Ishikawa (cell line): Measurements from ENCODE around the gene ERLEC1.

ENCODE experiments used
- CEBPB ChIP-seq: IDR thresholded peaks from 2 replicates; pipeline ENCODE4 v1.6.1; 2012
- CREB1 ChIP-seq: IDR thresholded peaks from 2 replicates; pipeline ENCODE4 v1.6.1; 2012; ENCODE audit warnings: low read depth
- EP300 ChIP-seq: IDR thresholded peaks from 2 replicates; pipeline ENCODE4 v1.6.1; 2012; ENCODE audit warnings: borderline replicate concordance
- MAX ChIP-seq: IDR thresholded peaks from 2 replicates; pipeline ENCODE4 v1.6.1; 2012
- REST ChIP-seq: IDR thresholded peaks from 2 replicates; pipeline ENCODE4 v1.6.1; 2012; ENCODE audit warnings: low read depth, mild to moderate bottlenecking
- TAF1 ChIP-seq: IDR thresholded peaks from 2 replicates; pipeline ENCODE4 v1.6.1; 2012; ENCODE audit warnings: low read depth, mild to moderate bottlenecking
- TCF12 ChIP-seq: IDR thresholded peaks from 2 replicates; pipeline ENCODE4 v1.6.1; 2012; ENCODE audit warnings: low read depth
- USF1 ChIP-seq: IDR thresholded peaks from 2 replicates; pipeline ENCODE4 v1.6.1; 2012

GRCh38 chr2:53843595-53843994 lies 56.8 kb downstream of the ERLEC1 start:
- TF ChIP-seq CREB1: no peak
- TF ChIP-seq EP300: no peak
- no peak for TF ChIP-seq USF1
- TF ChIP-seq TCF12: no peak
- TF ChIP-seq CEBPB: no peak
- no peak for TF ChIP-seq MAX
- TF ChIP-seq REST: no peak
- no peak for TF ChIP-seq TAF1
